ENCODE results near the gene BCOR. TPM values are rescaled to one million over a fixed set of nuclear protein-coding genes. Genes with fewer than 3 reads are reported as not detected.

Gene BCOR
- total and polyA plus RNA-seq, 2 of the 8 experiments (the other 6 are each of a cell fraction or from before 2014, with no cell fraction given), result 25.0 to 50.8 TPM

- POLR2A ChIA-PET (ENCODE audit: partially characterized antibody), result interaction anchor here (1.0 to 20.0 kb wide), 8 partner anchors 9 to 121 kb away, joined by 3 to 509 read pairs (median 6); partner anchors contain the start of gene BCOR
- FAIRE-seq (no peak), DNase-seq (ENCODE audit: low read depth in 1 of 2, low spot score in 2 of 2) (peak in 1 of 2 experiments; percentile 59)
- Histone ChIP-seq H3K56ac (replicated peaks; ENCODE audit: insufficient read length, low read depth, low read length) (no peak overlapping the region), H4K20me1 (replicated peaks in 1 of 2; ENCODE audit: control insufficient read depth in 1 of 2, insufficient read depth in 2 of 2, low read length in 2 of 2) (peaks cover 0 to 6% of the 10 kb centered on the region in 2 experiments), H2BK20ac (ENCODE audit: low read length) (no peak overlapping the region), H3K9ac (replicated peaks in 1 of 4; ENCODE audit: extremely low read depth in 1 of 4, low read depth in 3 of 4, low read length in 3 of 4) (no peak overlapping the region), H3K4ac (replicated peaks; ENCODE audit: insufficient read length, low read depth, low read length) (no peak overlapping the region), H4K5ac (ENCODE audit: insufficient read length, low read depth, low read length) (no peak overlapping the region), H3K36me3 (ENCODE audit: control insufficient read depth in 2 of 4, insufficient read depth in 4 of 4, low read length in 3 of 4) (no peaks in the 10 kb centered on the region), H3K23me2 (ENCODE audit: low read depth, low read length) (peaks cover 10% of the 10 kb centered on the region; the same call in 1 of the 2 replicates), H3K27ac (ENCODE audit: low read depth, low read length) (no peak overlapping the region), H2BK12ac (ENCODE audit: low read depth, low read length) (peak overlapping the region; percentile 27; the same call in 1 of the 2 replicates), H3K14ac (ENCODE audit: insufficient read length) (no peak overlapping the region), H4K91ac (replicated peaks; ENCODE audit: insufficient read length, low read length) (peak overlapping the region; percentile 85), H2AK5ac (ENCODE audit: low read depth, low read length) (no peak overlapping the region), H3K18ac (ENCODE audit: extremely low read depth, low read length) (peak overlapping the region; percentile 32), H2BK120ac (replicated peaks; ENCODE audit: low read depth, low read length) (no peak overlapping the region), H3K79me1 (ENCODE audit: low read depth, low read length) (no peaks in the 10 kb centered on the region), H2BK5ac (ENCODE audit: low read depth, low read length) (no peak overlapping the region), H3K79me2 (ENCODE audit: control insufficient read depth in 1 of 2, insufficient read depth in 2 of 2, low read length in 2 of 2) (peaks cover 0 to 9% of the 10 kb centered on the region in 2 experiments; a peak in 1 of 4 replicates), H3K4me2 (ENCODE audit: insufficient read depth in 1 of 2, low read depth in 2 of 2, low read length in 2 of 2) (peak overlapping the region; percentile 64 to 81), H3K4me1 (replicated peaks in 1 of 4; ENCODE audit: control insufficient read depth in 3 of 4, insufficient read depth in 4 of 4, low read length in 3 of 4) (peaks cover 8 to 42% (median 27%) of the 10 kb centered on the region in 4 experiments), H3K23ac (ENCODE audit: insufficient read length) (no peak overlapping the region), H3K27me3 (replicated peaks in 1 of 4; ENCODE audit: control insufficient read depth in 3 of 4, extremely low read depth in 1 of 4, insufficient read depth in 3 of 4, low read length in 3 of 4) (peaks cover 8 to 48% (median 40%) of the 10 kb centered on the region in 4 experiments), H3K4me3 (ENCODE audit: extremely low read depth in 1 of 4, insufficient read depth in 2 of 4, low read depth in 3 of 4, low read length in 4 of 4) (peak overlapping the region; percentile 49 to 70 (median 53)), H4K8ac (ENCODE audit: extremely low read depth, insufficient read depth, low read length) (peak overlapping the region; percentile 51), H3K9me3 (ENCODE audit: insufficient read depth in 2 of 2, low read depth in 1 of 2, low read length in 1 of 2) (no peaks in the 10 kb centered on the region), H2AFZ (ENCODE audit: low read length) (no peak overlapping the region), H2BK15ac (ENCODE audit: low read length) (no peak overlapping the region)
- CTCF ChIA-PET (ENCODE audit: partially characterized antibody), result no interaction called here
- 0% methylated on average over 3 of the region's 77 CpGs; no CpG with 5 or more reads in 1 of the 2 experiments for WGBS, 2 experiments (ENCODE audit: extremely low coverage in 1 of 2, insufficient coverage in 1 of 2, insufficient read length in 1 of 2, insufficient replicate concordance in 2 of 2, low coverage in 1 of 2, low lambda C conversion rate in 2 of 2, missing lambda C conversion rate in 1 of 2)
- TF ChIP-seq ATF2 (IDR thresholded peaks at IDR 0.05; ENCODE audit: low read length), result no peak
- TF ChIP-seq SIN3A (conservative IDR thresholded peaks at IDR 0.05 in 1 of 2, IDR thresholded peaks at IDR 0.05 in 1 of 2; ENCODE audit: low read depth in 1 of 2, low read length in 2 of 2), result no peak; a peak in 1 of 4 replicates
- TF ChIP-seq NANOG (IDR thresholded peaks at IDR 0.05; ENCODE audit: insufficient read depth, low read depth, low read length, poor library complexity, severe bottlenecking), result peak; percentile 43
- TF ChIP-seq MAX (IDR thresholded peaks at IDR 0.05), result peak; percentile 83; the same call in 1 of the 2 replicates
- TF ChIP-seq PHF8 (conservative IDR thresholded peaks at IDR 0.05; ENCODE audit: low read depth, low read length), result no peak
- TF ChIP-seq SIX5 (IDR thresholded peaks at IDR 0.05; ENCODE audit: low read depth, low read length), result no peak
- TF ChIP-seq CBX5 (IDR thresholded peaks at IDR 0.05; ENCODE audit: low read depth, low read length), result no peak
- no peak for TF ChIP-seq JUND (IDR thresholded peaks at IDR 0.05; ENCODE audit: low read length)
Measured at GRCh38 chrX:40146262-40147125, 48.7 kb upstream of the BCOR start.

All from H1 (cell line).